VCaP (cell line): ENCODE measurements around the gene TSEN2.
"Not testable (repeated sequence)": the region's sequence is repeated elsewhere in the genome, so short reads cannot be mapped to it uniquely, and the experiment has no call there.

Source experiments
- H3K27ac ChIP-seq: fragments of 450-650 bp; 2 replicates; pipeline ENCODE4 v1.5.1; 2017
- CTCF ChIP-seq: fragments of 450-650 bp; conservative IDR thresholded peaks from 2 replicates; pipeline ENCODE4 v1.5.1; 2017; ENCODE audit warnings: mild to moderate bottlenecking, moderate library complexity

TSEN2 gene

GRCh38 chr3:12527757-12528143 is 43.5 kb downstream of the TSEN2 start:
- H3K27ac ChIP-seq, result no peak overlapping the region
- no peak for TF ChIP-seq CTCF

GRCh38 chr3:12532182-12532581 is 47.9 kb downstream of the TSEN2 start:
- no peak for TF ChIP-seq CTCF
- H3K27ac ChIP-seq, result no peak overlapping the region

- peak; percentile 22; the same call in 1 of the 2 replicates for TF ChIP-seq CTCF
- H3K27ac ChIP-seq, result no peak overlapping the region
Observed at GRCh38 chr3:12536423-12536822, 52.1 kb downstream of the TSEN2 start.

- no peak overlapping the region for H3K27ac ChIP-seq
- no peak for TF ChIP-seq CTCF
Observed at GRCh38 chr3:12541625-12542024, 57.3 kb downstream of the TSEN2 start.

GRCh38 chr3:12543497-12543896 is 59.2 kb downstream of the TSEN2 start:
- not testable (repeated sequence) for H3K27ac ChIP-seq

- peak overlapping the region; percentile 79 for H3K27ac ChIP-seq
- peak; percentile 18; the same call in 1 of the 2 replicates for TF ChIP-seq CTCF
Observed at GRCh38 chr3:12544652-12545472, 60.6 kb downstream of the TSEN2 start.

GRCh38 chr3:12545473-12545791 is 61.2 kb downstream of the TSEN2 start, which contains the start of gene MKRN2OS:
Gene MKRN2OS, minus strand, starts transcription at chr3:12545499. Its CDS starts 35 bp downstream, at chr3:12545464.
- no peak for TF ChIP-seq CTCF
- H3K27ac ChIP-seq, result peak within 1 kb of the TSS; percentile 79
